DMS 273 (cell line): ENCODE results near the gene PDCD1LG2.

Source experiments
- DNase-seq: peaks from one replicate; lab custom pipeline; 2025; ENCODE audit not compliant: unreplicated experiment; lab: John Stamatoyannopoulos, UW

PDCD1LG2 gene

GRCh38 chr9:5608298-5609225 is 98.2 kb downstream of the PDCD1LG2 start:
- no peak for DNase-seq

GRCh38 chr9:5609226-5609596 is 98.9 kb downstream of the PDCD1LG2 start:
- no peak for DNase-seq

- DNase-seq = no peak
Measured at GRCh38 chr9:5610491-5610890, 100.2 kb downstream of the PDCD1LG2 start.

- no peak for DNase-seq
Measured at GRCh38 chr9:5611321-5612184, 101.2 kb downstream of the PDCD1LG2 start.

- DNase-seq = no peak
Measured at GRCh38 chr9:5612185-5612530, 101.8 kb downstream of the PDCD1LG2 start.

- no peak for DNase-seq
Measured at GRCh38 chr9:5614192-5614591, 103.9 kb downstream of the PDCD1LG2 start.

GRCh38 chr9:5614985-5615384 is 104.7 kb downstream of the PDCD1LG2 start:
- DNase-seq = no peak

GRCh38 chr9:5617749-5618148 is 107.4 kb downstream of the PDCD1LG2 start:
- DNase-seq = no peak

- no peak for DNase-seq
Measured at GRCh38 chr9:5620494-5620893, 110.2 kb downstream of the PDCD1LG2 start.
